Measurements from ENCODE around the gene COPA.

The COPA gene

GRCh38 chr1:160251011-160251410 lies 92.0 kb downstream of the COPA start:
- TF ChIP-seq CTCF (conservative IDR thresholded peaks at IDR 0.05) = no peak
- H3K27ac ChIP-seq = no peak overlapping the region

GRCh38 chr1:160247053-160247452 lies 96.0 kb downstream of the COPA start:
- H3K27ac ChIP-seq = no peak overlapping the region
- no peak for TF ChIP-seq CTCF (conservative IDR thresholded peaks at IDR 0.05)

GRCh38 chr1:160245434-160245833 lies 97.6 kb downstream of the COPA start:
- TF ChIP-seq CTCF (conservative IDR thresholded peaks at IDR 0.05) = no peak
- no peak overlapping the region for H3K27ac ChIP-seq

GRCh38 chr1:160244209-160244608 lies 98.8 kb downstream of the COPA start:
- no peak overlapping the region for H3K27ac ChIP-seq
- TF ChIP-seq CTCF (conservative IDR thresholded peaks at IDR 0.05) = no peak

GRCh38 chr1:160243767-160244166 lies 99.3 kb downstream of the COPA start:
- TF ChIP-seq CTCF (conservative IDR thresholded peaks at IDR 0.05) = no peak
- no peak overlapping the region for H3K27ac ChIP-seq

- TF ChIP-seq CTCF (conservative IDR thresholded peaks at IDR 0.05) = no peak
Measured at GRCh38 chr1:160239582-160240299, 103.3 kb downstream of the COPA start.

More at GRCh38 chr1:160239582-160240299, 103.3 kb downstream of the COPA start:
- H3K27ac ChIP-seq = no peak overlapping the region

Data from VCaP (cell line).